HL-60 (cell line): ENCODE measurements around the gene ANKRD33.

Source experiments
- CTCF ChIP-seq: IDR thresholded peaks from one replicate; pipeline ENCODE4 v1.5.1; 2011; ENCODE audit warnings: low read length, control low read depth, inconsistent platforms; ENCODE audit not compliant: insufficient read depth
- GABPA ChIP-seq: IDR thresholded peaks from 2 replicates; pipeline ENCODE4 v1.6.1; 2012; ENCODE audit warnings: low read depth
- POLR2AphosphoS5 ChIP-seq: IDR thresholded peaks from 2 replicates; pipeline ENCODE4 v1.6.1; 2012; ENCODE audit warnings: low read depth
- REST ChIP-seq: IDR thresholded peaks from 2 replicates; pipeline ENCODE4 v1.6.1; 2012; ENCODE audit warnings: low read depth; ENCODE audit not compliant: insufficient replicate concordance

- no peak for TF ChIP-seq CTCF
- TF ChIP-seq POLR2AphosphoS5: no peak
- no peak for TF ChIP-seq GABPA
- no peak for TF ChIP-seq REST
Measured at GRCh38 chr12:51888316-51889215, 663 bp downstream of the ANKRD33 start.
